ENCODE results near the gene AEBP2. TPM values are rescaled to one million over a fixed set of nuclear protein-coding genes. Genes with fewer than 3 reads are reported as not detected.
"Not testable (repeated sequence)": the region's sequence is repeated elsewhere in the genome, so short reads cannot be mapped to it uniquely, and the experiment has no call there.

AEBP2 gene
- total and polyA plus RNA-seq, 2 of the 8 experiments (the other 6 are each of a cell fraction or from before 2014, with no cell fraction given), result 13.6 to 61.4 TPM

- H3K79me2 ChIP-seq (ENCODE audit: control insufficient read depth in 1 of 2, insufficient read depth in 2 of 2, low read length in 2 of 2); H3K4me3 ChIP-seq (ENCODE audit: extremely low read depth in 1 of 4, insufficient read depth in 2 of 4, low read depth in 3 of 4, low read length in 4 of 4); H2BK15ac ChIP-seq (ENCODE audit: low read length); H2BK20ac ChIP-seq (ENCODE audit: low read length); POLR2A ChIA-PET (ENCODE audit: partially characterized antibody); H3K27ac ChIP-seq (ENCODE audit: low read depth, low read length); FAIRE-seq; H3K23me2 ChIP-seq (ENCODE audit: low read depth, low read length); H4K8ac ChIP-seq (ENCODE audit: extremely low read depth, insufficient read depth, low read length); H3K4me2 ChIP-seq (ENCODE audit: insufficient read depth in 1 of 2, low read depth in 2 of 2, low read length in 2 of 2); H3K4me1 ChIP-seq (replicated peaks in 1 of 4; ENCODE audit: control insufficient read depth in 3 of 4, insufficient read depth in 4 of 4, low read length in 3 of 4); H2AFZ ChIP-seq (ENCODE audit: low read length); H4K5ac ChIP-seq (ENCODE audit: insufficient read length, low read depth, low read length); H3K4ac ChIP-seq (replicated peaks; ENCODE audit: insufficient read length, low read depth, low read length); DNase-seq (ENCODE audit: low read depth in 1 of 2, low spot score in 2 of 2); H4K91ac ChIP-seq (replicated peaks; ENCODE audit: insufficient read length, low read length); H3K9ac ChIP-seq (replicated peaks in 1 of 4; ENCODE audit: extremely low read depth in 1 of 4, low read depth in 3 of 4, low read length in 3 of 4); H3K56ac ChIP-seq (replicated peaks; ENCODE audit: insufficient read length, low read depth, low read length); H3K18ac ChIP-seq (ENCODE audit: extremely low read depth, low read length); H3K9me3 ChIP-seq (ENCODE audit: insufficient read depth in 2 of 2, low read depth in 1 of 2, low read length in 1 of 2); H2AK5ac ChIP-seq (ENCODE audit: low read depth, low read length); H3K36me3 ChIP-seq (ENCODE audit: control insufficient read depth in 2 of 4, insufficient read depth in 4 of 4, low read length in 3 of 4); H2BK120ac ChIP-seq (replicated peaks; ENCODE audit: low read depth, low read length); H2BK12ac ChIP-seq (ENCODE audit: low read depth, low read length); H3K14ac ChIP-seq (ENCODE audit: insufficient read length); H3K27me3 ChIP-seq (replicated peaks in 1 of 4; ENCODE audit: control insufficient read depth in 3 of 4, extremely low read depth in 1 of 4, insufficient read depth in 3 of 4, low read length in 3 of 4); H4K20me1 ChIP-seq (replicated peaks in 1 of 2; ENCODE audit: control insufficient read depth in 1 of 2, insufficient read depth in 2 of 2, low read length in 2 of 2); H2BK5ac ChIP-seq (ENCODE audit: low read depth, low read length); H3K23ac ChIP-seq (ENCODE audit: insufficient read length); H3K79me1 ChIP-seq (ENCODE audit: low read depth, low read length): not testable (repeated sequence)
- WGBS, 2 experiments (ENCODE audit: extremely low coverage in 1 of 2, insufficient coverage in 1 of 2, insufficient read length in 1 of 2, insufficient replicate concordance in 2 of 2, low coverage in 1 of 2, low lambda C conversion rate in 2 of 2, missing lambda C conversion rate in 1 of 2), result 78% methylated on average over 1 of the region's 2 CpGs; no CpG with 5 or more reads in 1 of the 2 experiments
- CTCF ChIA-PET (ENCODE audit: partially characterized antibody), result interaction anchor here (0.6 kb wide), 1 partner anchor 107 kb away, joined by 3 read pairs; no protein-coding TSS in a partner anchor
Observed at GRCh38 chr12:19429491-19429890, 9.8 kb upstream of the AEBP2 start.

Data from H1 (cell line).